Naive thymus-derived CD4-positive, alpha-beta T cell (primary cell): ENCODE measurements around the gene LHFPL3. TPM values are rescaled to one million over a fixed set of nuclear protein-coding genes. Genes with fewer than 3 reads are reported as not detected.

Experiments
- ATAC-seq: fragments of 150-1000 bp; cut with Tn5 transposase; 2 replicates; pipeline ENCODE4 v1.10.0; 2021; ENCODE audit warnings: mild to moderate bottlenecking, moderate library complexity
- CTCF ChIA-PET: fragments of 350-600 bp; sonication (Branson Sonifier 250); formaldehyde crosslinking; loops from one replicate; lab custom pipeline; 2021; ENCODE audit warnings: antibody characterized with exemption; lab: Charles Lee
- POLR2A ChIA-PET: fragments of 350-600 bp; sonication (Branson Sonifier 250); formaldehyde crosslinking; loops from one replicate; lab custom pipeline; 2021; ENCODE audit warnings: antibody characterized with exemption, inconsistent platforms; lab: Charles Lee
- DNase-seq, 9 donors: peaks; one replicate each; pipeline versions ENCODE4 v3.0.0 to v3.0.0-alpha.2; 2020 to 2022; ENCODE audit warnings: mixed read lengths in 1 of 9
- H3K27ac ChIP-seq: one replicate; pipeline ENCODE4 v1.7.0; 2013; ENCODE audit warnings: mild to moderate bottlenecking, low read depth, low read length, moderate library complexity
- H3K27me3 ChIP-seq, 2 donors: one replicate each; pipeline ENCODE4 v1.7.0; 2013; ENCODE audit warnings: low read length in 2 of 2, mild to moderate bottlenecking in 2 of 2, moderate library complexity in 2 of 2; ENCODE audit not compliant: control insufficient read depth in 2 of 2, insufficient read depth in 2 of 2
- H3K36me3 ChIP-seq, 3 experiments: 1 replicate in 2 of 3; 2 replicates in 1 of 3; pipeline ENCODE4 v1.7.0; 2013; ENCODE audit warnings: low read length in 3 of 3, mild to moderate bottlenecking in 3 of 3, moderate library complexity in 1 of 3; ENCODE audit not compliant: insufficient read depth in 3 of 3, control insufficient read depth in 2 of 3
- H3K4me1 ChIP-seq, 2 donors: one replicate each; pipeline ENCODE4 v1.7.0; 2013; ENCODE audit warnings: low read length in 2 of 2, mild to moderate bottlenecking in 2 of 2, moderate library complexity in 1 of 2; ENCODE audit not compliant: control insufficient read depth in 2 of 2, insufficient read depth in 2 of 2
- H3K4me3 ChIP-seq: 2 replicates; pipeline ENCODE4 v1.7.0; 2013; ENCODE audit warnings: mild to moderate bottlenecking, low read length
- H3K9me3 ChIP-seq, 3 experiments: 1 replicate in 2 of 3; 2 replicates in 1 of 3; pipeline ENCODE4 v1.7.0; 2013; ENCODE audit warnings: low read length in 3 of 3; ENCODE audit not compliant: control insufficient read depth in 2 of 3
- H3K27ac Mint-ChIP-seq, 9 donors: one replicate each; pipeline ENCODE4 v1.8.0; 2020 to 2022; ENCODE audit warnings: mixed read lengths in 9 of 9, mild to moderate bottlenecking in 8 of 9, moderate library complexity in 5 of 9, inconsistent platforms in 2 of 9
- H3K27me3 Mint-ChIP-seq, 5 donors: one replicate each; pipeline ENCODE4 v1.8.0; 2021 to 2022; ENCODE audit warnings: mixed read lengths in 5 of 5, mild to moderate bottlenecking in 1 of 5
- H3K36me3 Mint-ChIP-seq, 5 donors: one replicate each; pipeline ENCODE4 v1.8.0; 2020 to 2022; ENCODE audit warnings: mixed read lengths in 5 of 5, mild to moderate bottlenecking in 3 of 5, inconsistent platforms in 1 of 5
- H3K4me1 Mint-ChIP-seq, 7 donors: one replicate each; pipeline ENCODE4 v1.8.0; 2020 to 2022; ENCODE audit warnings: mixed read lengths in 7 of 7, mild to moderate bottlenecking in 3 of 7, inconsistent platforms in 1 of 7
- H3K4me3 Mint-ChIP-seq, 10 donors: one replicate each; pipeline ENCODE4 v1.8.0; 2020 to 2022; ENCODE audit warnings: mild to moderate bottlenecking in 10 of 10, mixed read lengths in 10 of 10, moderate library complexity in 6 of 10, inconsistent platforms in 2 of 10
- H3K9me3 Mint-ChIP-seq, 11 donors: one replicate each; pipeline ENCODE4 v1.8.0; 2020 to 2022; ENCODE audit warnings: mixed read lengths in 11 of 11, mild to moderate bottlenecking in 4 of 11, inconsistent platforms in 1 of 11, moderate library complexity in 1 of 11
- intact Hi-C, 2 donors: fragments of 100-400 bp; cut with micrococcal nuclease; formaldehyde crosslinking; loops; one replicate each; pipeline ENCODE4 v1.15.1; 2023
- polyA plus RNA-seq, 2 donors: library from polyadenylated mRNA; unstranded; fragments of 300-500 nt; fragmentation: Illumina TruSeq; gene quantifications; one replicate each; pipeline ENCODE4 v1.2.3, GENCODE V29; 2021
- total RNA-seq, 6 experiments: library from RNA in 5 of 6; stranded (reverse) in 5 of 6; gene quantifications; 1 replicate in 5 of 6; 2 replicates in 1 of 6; pipeline ENCODE4 v1.2.3 and lab custom pipeline; 2021 to 2026

The LHFPL3 gene
- total and polyA plus RNA-seq, 7 experiments from 2014 or later: not detected

DNA sequence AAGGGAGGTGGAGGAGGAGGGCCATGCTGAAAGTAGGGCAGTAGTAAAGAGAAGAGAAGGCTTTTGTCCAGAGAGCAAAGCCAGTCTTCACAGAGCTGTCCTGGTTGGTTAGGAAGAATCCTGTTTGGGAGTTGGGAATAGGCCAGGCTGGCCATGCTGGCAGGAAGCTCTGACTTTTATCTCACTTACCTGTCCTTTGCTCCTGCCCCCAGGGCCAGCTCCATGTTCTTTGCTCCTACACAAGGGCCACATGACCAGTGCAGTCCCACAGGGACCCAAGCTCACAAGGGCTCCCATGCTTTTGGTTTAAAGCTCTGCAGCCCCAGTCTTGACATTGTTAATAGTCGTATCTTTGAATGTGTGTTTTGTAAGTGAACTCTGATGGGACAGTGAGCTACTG lies 524.0 kb downstream of the LHFPL3 start:
- ChIA-PET CTCF (interaction anchor here (1.7 kb wide), 1 partner anchor 32 kb away, joined by 4 read pairs; no protein-coding TSS in a partner anchor), POLR2A (no interaction called here)
- Mint-ChIP-seq H3K27ac (peak overlapping the region in 1 of 9 donors; percentile 17), H3K4me3 (no peak overlapping the region), H3K27me3 (peaks cover 0 to 3% (median 0%) of the 10 kb centered on the region in 5 donors), H3K9me3 (no peaks in the 10 kb centered on the region), H3K36me3 (no peaks in the 10 kb centered on the region), H3K4me1 (peaks cover under 1 to 8% (median 7%) of the 10 kb centered on the region in 7 donors)
- Histone ChIP-seq H3K27ac (no peak overlapping the region), H3K9me3 (no peaks in the 10 kb centered on the region), H3K4me1 (peaks cover 0 to 1% of the 10 kb centered on the region in 2 donors), H3K27me3 (no peaks in the 10 kb centered on the region), H3K36me3 (no peaks in the 10 kb centered on the region), H3K4me3 (no peak overlapping the region)
- intact Hi-C loops: no loop called here
- no peak for ATAC-seq
- no peak for DNase-seq

DNA sequence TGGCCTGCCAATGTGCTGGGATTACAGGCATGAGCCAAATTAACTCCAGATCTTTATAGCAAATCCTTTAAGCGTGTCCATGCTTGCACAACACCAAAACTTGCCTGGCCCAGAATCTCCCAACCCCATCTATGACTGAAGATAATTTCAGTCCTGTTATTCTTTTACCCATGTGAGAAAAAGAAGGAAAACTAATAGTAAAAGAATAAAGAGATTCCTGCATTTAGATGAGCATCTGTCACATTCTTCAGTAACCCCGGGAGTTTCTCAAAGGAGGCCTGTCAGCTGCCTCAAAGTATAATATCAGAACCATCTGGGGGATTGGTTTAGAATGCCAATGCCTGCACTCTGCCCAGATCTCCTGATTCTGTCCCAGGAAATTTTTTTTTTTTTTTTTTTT lies 527.5 kb downstream of the LHFPL3 start:
- Histone ChIP-seq H3K27ac (no peak overlapping the region), H3K4me1 (peaks cover 0 to 15% of the 10 kb centered on the region in 2 donors), H3K27me3 (no peaks in the 10 kb centered on the region), H3K4me3 (no peak overlapping the region), H3K9me3 (no peaks in the 10 kb centered on the region), H3K36me3 (no peaks in the 10 kb centered on the region)
- Mint-ChIP-seq H3K36me3 (no peaks in the 10 kb centered on the region), H3K4me1 (peaks cover 13 to 23% (median 22%) of the 10 kb centered on the region in 7 donors), H3K27ac (no peak overlapping the region), H3K9me3 (no peaks in the 10 kb centered on the region), H3K27me3 (no peaks in the 10 kb centered on the region), H3K4me3 (no peak overlapping the region)
- DNase-seq: no peak
- POLR2A ChIA-PET: no interaction called here
- ATAC-seq: no peak
- intact Hi-C loops: no loop called here
- CTCF ChIA-PET: no interaction called here

DNA sequence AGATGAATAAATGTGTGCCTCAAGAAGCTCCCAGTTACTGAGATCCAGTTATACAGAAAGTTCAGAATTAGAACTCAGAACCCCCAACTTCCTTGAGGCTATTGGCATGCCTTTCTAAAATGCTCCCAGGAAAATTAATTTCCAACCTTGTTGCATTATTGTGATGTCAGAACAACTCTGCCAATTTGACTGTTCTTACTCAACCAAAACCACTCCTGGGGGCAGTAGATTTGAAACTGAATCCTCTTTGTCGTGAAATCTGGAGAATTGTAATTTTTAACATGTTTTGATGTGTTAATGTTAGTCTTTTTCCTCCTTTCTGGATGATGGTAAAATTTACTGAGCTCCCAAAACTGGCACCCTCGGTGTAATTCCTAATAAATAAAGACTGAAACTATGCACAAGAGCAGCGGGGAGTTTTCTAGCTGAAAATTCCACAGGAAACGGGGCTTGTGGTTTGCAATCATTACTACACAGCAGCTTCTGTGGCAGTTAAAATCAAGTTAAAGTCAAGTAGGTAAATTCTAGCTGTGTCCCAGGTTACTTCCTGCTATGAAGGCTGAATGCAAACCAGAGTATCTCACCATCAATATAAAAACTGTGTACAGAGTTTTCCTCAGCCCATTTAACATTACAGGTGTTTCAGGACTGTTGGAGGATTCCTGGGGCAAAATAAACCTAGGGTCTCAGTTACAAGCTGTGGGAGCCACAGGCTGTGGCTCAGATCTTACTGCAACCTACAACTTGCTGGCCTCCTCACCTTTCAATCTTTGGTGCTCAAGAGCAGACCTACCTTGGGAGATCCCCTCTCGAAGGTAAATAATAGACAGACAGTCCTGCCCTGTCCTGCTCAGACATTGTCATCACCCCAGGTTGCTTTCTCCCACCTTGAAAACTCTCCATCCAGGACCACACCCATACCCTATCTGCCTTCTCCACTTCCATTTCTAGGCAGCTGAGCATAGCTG lies 529.3 kb downstream of the LHFPL3 start:
- Histone ChIP-seq H3K27ac (peak overlapping the region; percentile 16), H3K4me3 (no peak overlapping the region), H3K4me1 (peaks cover 0 to 15% of the 10 kb centered on the region in 2 donors), H3K27me3 (no peaks in the 10 kb centered on the region), H3K36me3 (no peaks in the 10 kb centered on the region), H3K9me3 (no peaks in the 10 kb centered on the region)
- Mint-ChIP-seq H3K4me3 (peak overlapping the region in 9 of 10 donors; percentile 37 to 82 (median 63)), H3K27me3 (peaks cover 0 to 3% (median under 1%) of the 10 kb centered on the region in 5 donors), H3K4me1 (peaks cover 13 to 23% (median 22%) of the 10 kb centered on the region in 7 donors), H3K27ac (peak overlapping the region; percentile 24 to 92 (median 70)), H3K9me3 (no peaks in the 10 kb centered on the region), H3K36me3 (no peaks in the 10 kb centered on the region)
- CTCF ChIA-PET: interaction anchor here (1.0 to 1.7 kb wide), 3 partner anchors 10 to 1283 kb away, joined by 4 to 5 read pairs (median 5); no protein-coding TSS in a partner anchor
- ATAC-seq: peak; percentile 68
- POLR2A ChIA-PET: no interaction called here
- intact Hi-C loops: no loop called here
- peak in 5 of 9 donors; percentile 9 to 32 (median 21) for DNase-seq

DNA sequence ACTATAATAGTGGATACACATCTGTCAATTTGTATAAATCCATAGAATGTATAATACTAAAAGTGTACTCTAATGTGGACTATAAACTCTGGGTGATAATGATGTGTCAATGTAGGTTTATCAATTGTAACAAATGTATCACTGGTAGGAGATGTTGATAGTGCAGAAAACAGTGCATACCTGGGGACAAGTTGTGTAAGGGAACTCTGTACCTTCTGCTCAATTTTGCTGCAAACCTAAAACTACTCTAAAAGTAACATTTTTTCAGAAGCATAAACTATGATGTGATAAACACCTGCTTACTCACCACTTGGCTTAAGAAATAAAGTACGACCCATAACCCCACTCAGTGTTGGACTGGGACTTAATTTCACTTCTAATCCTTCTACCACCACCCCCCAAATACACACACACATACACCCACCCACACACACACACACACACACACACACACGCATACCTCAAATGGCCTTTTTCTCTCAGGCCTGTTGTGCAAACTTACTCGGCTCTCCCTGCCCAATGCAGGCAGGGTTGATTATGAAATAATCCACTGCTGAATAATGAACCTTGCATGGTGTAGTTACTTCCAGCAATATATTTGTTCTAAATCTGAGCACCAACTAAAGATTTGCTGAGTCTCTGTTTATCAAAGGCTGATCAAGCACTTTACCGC lies 531.5 kb downstream of the LHFPL3 start:
- Histone ChIP-seq H3K4me3 (no peak overlapping the region), H3K36me3 (no peaks in the 10 kb centered on the region), H3K27ac (no peak overlapping the region), H3K27me3 (no peaks in the 10 kb centered on the region), H3K9me3 (no peaks in the 10 kb centered on the region), H3K4me1 (peaks cover 0 to 15% of the 10 kb centered on the region in 2 donors)
- CTCF ChIA-PET: no interaction called here
- POLR2A ChIA-PET: no interaction called here
- H3K4me1 Mint-ChIP-seq: peaks cover 13 to 23% (median 22%) of the 10 kb centered on the region in 7 donors
- ATAC-seq (no peak), DNase-seq (no peak)
- peak overlapping the region in 1 of 9 donors; percentile 54 for H3K27ac Mint-ChIP-seq
- H3K36me3 Mint-ChIP-seq: peaks cover 0 to 5% (median 0%) of the 10 kb centered on the region in 5 donors
- no peak overlapping the region for H3K4me3 Mint-ChIP-seq
- H3K9me3 Mint-ChIP-seq: peaks cover 0 to 11% (median 2%) of the 10 kb centered on the region in 11 donors
- intact Hi-C loops: no loop called here
- peaks cover 0 to 9% (median 6%) of the 10 kb centered on the region in 5 donors for H3K27me3 Mint-ChIP-seq

DNA sequence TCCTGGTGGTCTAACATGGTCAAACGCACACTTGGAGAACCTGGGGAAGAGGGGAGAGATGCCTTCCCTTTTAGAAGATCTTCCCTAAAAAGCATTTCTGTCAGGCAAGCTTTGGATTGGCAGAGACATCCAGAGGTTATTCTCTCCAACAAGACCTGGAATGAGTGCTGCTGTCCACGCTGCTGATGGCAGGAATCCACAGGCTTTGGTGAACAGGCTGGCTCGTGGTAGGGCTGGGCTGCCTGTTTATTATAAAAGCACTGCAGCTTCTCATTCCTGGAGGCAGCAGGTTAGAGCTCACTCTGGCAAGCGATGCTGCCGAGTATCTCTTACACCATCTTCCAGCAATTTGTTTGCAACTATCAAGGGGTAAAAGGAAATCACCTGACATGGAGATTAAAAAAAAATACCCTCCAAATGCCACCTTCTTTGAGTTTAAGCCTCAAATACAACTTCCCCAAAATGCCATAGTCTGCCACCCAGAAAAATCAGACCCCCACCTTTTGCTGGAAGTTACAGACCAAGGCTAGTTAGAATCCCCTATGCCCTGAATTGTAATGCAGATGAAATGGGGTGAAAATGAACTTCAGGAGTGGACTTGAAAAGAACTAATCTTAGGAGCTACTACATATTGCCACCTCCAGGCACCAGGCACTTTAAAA lies 533.5 kb downstream of the LHFPL3 start:
- H3K27me3 ChIP-seq: no peaks in the 10 kb centered on the region
- ATAC-seq: no peak
- no peak overlapping the region for H3K27ac ChIP-seq
- peaks cover 6 to 15% (median 12%) of the 10 kb centered on the region in 5 donors for H3K27me3 Mint-ChIP-seq
- H3K9me3 ChIP-seq: no peaks in the 10 kb centered on the region
- peaks cover 0 to 10% (median 0%) of the 10 kb centered on the region in 5 donors for H3K36me3 Mint-ChIP-seq
- ChIA-PET CTCF (interaction anchor here (0.7 to 1.4 kb wide), 2 partner anchors 14 to 955 kb away, joined by 3 to 4 read pairs; no protein-coding TSS in a partner anchor), POLR2A (no interaction called here)
- intact Hi-C loops: no loop called here
- no peaks in the 10 kb centered on the region for H3K36me3 ChIP-seq
- DNase-seq: no peak
- no peak overlapping the region for H3K27ac Mint-ChIP-seq
- H3K4me1 ChIP-seq: peaks cover 0 to 15% of the 10 kb centered on the region in 2 donors
- H3K9me3 Mint-ChIP-seq: peaks cover 0 to 26% (median 4%) of the 10 kb centered on the region in 11 donors
- H3K4me3 ChIP-seq: no peak overlapping the region
- no peak overlapping the region for H3K4me3 Mint-ChIP-seq
- H3K4me1 Mint-ChIP-seq: peaks cover 13 to 20% (median 19%) of the 10 kb centered on the region in 7 donors

DNA sequence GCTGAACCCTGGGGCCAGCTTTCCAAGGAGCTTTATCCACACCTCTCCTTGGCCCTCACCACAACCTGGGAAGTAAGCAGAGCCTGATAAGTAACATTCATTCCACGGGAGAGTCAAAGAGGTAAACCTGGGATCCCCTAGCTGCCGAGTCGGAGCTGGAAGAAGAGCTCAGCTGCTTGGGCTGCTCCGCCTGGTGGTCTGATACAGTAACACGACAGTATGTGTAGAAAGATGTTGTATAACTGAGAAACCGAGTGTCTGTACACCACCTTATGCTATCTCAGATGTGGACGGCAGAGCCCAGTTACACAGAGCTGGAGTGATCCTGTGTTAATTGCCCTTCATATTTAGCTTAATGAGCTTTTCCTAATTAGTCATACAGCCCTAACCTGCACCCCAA lies 534.3 kb downstream of the LHFPL3 start:
- no peak overlapping the region for H3K27ac Mint-ChIP-seq
- CTCF ChIA-PET: interaction anchor here (0.7 to 1.4 kb wide), 2 partner anchors 15 to 956 kb away, joined by 3 to 4 read pairs; no protein-coding TSS in a partner anchor

More for the DNA sequence above, 534.3 kb downstream of the LHFPL3 start:
- peaks cover 0 to 11% of the 10 kb centered on the region in 2 donors for H3K4me1 ChIP-seq
- POLR2A ChIA-PET: no interaction called here
- Mint-ChIP-seq H3K4me1 (peaks cover 7 to 12% (median 11%) of the 10 kb centered on the region in 7 donors), H3K27me3 (peaks cover 6 to 20% (median 15%) of the 10 kb centered on the region in 5 donors), H3K4me3 (no peak overlapping the region), H3K9me3 (peaks cover 0 to 26% (median 4%) of the 10 kb centered on the region in 11 donors), H3K36me3 (peaks cover 0 to 10% (median 0%) of the 10 kb centered on the region in 5 donors)
- DNase-seq (no peak), ATAC-seq (no peak)
- H3K4me3 ChIP-seq: no peak overlapping the region
- H3K27me3 ChIP-seq: no peaks in the 10 kb centered on the region
- no peaks in the 10 kb centered on the region for H3K36me3 ChIP-seq
- no peak overlapping the region for H3K27ac ChIP-seq
- no peaks in the 10 kb centered on the region for H3K9me3 ChIP-seq
- intact Hi-C loops: no loop called here
